ENCODE results near the gene EFHC1.

EFHC1 gene

DNA sequence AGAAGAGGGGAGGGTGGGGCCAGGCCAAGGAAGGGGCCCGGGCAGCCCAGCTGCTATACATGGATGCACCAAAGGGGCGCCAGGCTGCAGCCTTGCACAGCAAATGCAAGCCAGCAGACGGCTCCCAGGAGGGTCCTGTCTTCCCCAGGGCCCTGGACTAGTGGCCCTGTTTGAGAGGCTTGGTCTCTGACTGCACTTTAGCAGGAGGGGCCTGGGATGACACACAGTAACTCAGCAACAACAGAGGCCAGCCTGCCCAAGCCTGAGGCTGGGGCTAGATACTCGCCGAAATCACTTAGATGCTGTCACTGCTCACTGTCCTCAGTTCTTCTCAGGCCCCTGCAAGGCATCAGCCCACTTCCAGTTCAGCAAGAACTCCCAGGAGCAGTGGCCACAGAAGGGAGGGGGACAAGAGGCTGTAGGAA lies 83.2 kb downstream of the EFHC1 start:
- DNase-seq (ENCODE audit: low spot score), result no peak

DNA sequence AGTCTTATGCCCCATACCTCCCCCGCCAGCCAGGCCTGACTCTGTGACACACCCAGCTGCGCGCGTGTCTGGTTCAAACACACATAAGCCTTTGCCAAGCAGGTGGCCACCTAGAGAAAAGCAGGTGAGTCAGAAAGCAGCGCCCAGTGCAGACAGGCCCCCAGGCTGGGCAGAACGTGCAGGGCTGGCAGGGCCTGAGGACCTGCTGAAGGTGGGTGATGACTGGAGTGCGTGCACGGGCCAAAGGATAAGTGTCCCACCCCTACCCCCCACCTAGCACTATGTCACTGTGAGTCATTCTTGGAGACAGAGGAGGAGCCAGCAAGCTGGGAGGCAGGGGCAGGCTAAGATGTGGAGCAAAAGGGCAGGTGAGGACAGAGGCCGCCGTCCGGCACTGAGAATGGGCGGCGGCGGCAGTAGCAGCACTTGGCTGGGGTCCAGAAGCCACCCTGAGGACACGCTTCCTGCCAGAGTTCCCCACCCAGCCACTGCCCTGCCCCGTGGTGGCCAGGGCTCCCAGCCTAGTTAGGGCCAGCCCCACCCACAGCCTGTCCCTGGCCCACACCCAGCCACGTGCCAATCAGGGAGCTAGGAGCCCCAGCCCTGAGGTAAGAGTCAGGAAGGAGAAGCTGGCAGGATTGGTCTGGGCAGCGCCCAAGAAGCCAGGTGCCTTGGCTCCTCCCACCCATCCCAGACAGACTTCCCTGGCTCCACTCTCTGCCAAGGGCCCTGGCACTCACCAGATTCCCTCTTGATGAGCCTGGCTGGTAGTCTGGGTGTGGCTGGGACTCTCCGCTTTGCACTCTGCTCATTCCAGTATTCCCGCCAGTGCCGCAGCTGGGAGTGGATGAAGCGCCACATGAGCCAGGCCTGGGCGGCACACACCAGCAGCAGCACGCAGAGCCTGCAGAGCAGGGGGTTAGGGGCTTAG lies 84.0 kb downstream of the EFHC1 start:
- DNase-seq (ENCODE audit: low spot score), result peak; percentile 94

DNA sequence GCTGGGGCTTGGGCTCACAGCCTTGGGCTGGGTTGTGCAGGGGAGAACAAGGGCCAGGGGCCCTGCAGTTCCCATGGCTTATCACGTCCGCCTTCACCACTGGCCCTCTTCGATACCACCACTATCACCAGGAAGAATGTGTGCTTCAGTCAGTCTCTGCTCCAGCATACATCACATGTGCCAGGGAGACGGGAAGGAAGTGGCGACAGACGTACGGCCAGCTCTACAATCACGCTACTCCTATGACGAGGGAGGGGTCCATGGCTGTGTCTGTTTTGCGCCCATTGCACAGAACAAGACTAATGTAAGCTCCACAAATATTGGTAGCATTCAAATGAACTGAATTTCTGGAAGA lies 84.6 kb downstream of the EFHC1 start:
- no peak for DNase-seq (ENCODE audit: low spot score)

DNA sequence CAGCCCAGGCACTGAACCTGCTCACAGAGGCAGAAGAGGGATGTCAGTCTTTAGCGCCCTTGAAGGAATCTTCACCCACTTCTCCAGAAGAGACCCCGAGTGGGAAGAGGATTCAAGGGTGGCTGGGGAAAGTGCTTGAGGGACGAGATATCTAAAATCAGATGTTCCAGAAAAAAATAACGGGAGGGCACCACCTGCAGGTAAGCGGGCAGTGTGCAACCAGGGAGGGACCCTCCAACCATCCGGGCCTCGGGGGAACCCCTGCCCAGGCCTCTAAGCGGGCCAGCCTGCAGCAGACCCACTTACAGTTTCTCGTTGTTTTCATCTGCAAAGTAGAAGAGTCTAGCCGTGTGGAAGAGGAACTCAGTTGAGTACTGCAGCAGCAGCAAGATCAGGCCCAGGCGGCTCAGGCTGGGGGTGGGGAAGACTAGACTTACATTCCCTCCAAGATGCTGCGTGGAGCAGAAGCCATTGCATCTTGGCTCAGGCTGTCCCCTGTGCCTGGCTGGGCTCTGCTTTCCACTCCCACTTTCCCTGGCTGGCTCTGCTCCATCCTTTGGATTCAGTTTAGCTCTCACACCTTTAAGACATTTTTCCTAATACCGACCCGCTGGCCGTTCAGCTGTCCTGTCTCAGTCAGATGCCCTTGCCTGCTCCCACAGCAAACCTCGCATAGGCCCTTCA lies 85.7 kb downstream of the EFHC1 start:
- DNase-seq (ENCODE audit: low spot score), result no peak

DNA sequence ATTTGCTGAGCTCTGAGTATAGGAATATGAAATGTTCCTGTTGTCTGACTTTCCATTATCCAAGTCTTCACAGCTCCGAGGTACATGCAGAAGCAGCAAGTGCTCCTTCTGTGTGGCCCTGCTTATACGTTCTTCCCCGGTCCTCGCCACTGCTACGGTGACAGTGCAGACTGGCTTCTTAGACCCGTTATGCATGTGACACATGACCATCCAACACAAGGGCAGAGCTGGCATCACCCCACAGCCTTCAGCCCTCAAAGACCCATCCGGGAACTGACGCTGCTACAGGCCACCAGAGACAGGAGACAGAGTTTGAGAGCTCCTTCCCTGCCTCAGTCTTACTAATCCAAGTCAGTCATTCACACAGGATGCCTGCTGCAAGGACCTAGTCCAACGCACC lies 86.3 kb downstream of the EFHC1 start:
- no peak for DNase-seq (ENCODE audit: low spot score)

DNA sequence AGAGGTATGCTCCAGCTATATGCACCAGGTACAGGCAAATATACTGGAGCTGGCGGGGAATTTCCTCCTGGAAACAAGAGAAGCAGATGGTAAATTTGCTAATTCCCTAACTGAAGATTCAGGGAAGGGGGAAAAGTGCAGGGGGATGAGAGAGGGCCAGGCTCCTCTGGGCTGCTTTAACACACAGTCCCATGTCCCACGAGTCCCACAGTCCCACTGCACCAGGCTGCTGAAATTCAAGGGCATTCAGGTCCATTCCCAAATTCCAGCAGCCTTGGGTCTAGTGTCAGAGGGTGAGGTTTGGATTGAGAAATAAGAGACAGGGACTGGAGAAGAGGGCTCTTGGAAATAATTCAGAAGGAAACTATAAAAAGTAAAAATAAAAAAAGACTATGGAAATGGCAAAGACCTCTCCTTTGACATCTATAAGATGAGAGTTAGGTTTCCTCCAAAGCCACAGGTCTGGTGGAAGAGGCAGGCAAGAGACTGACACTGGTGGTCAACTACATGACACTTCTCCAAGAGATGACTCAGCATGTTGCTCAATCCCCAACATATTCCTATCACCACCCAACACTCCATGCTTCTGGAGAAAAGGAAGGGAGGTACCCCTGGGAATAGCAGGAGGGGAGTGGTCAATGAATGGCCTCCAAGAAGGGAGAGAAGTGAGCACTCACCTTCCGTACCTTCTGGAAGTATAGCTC lies 87.6 kb downstream of the EFHC1 start:
- no peak for DNase-seq (ENCODE audit: low spot score)

DNA sequence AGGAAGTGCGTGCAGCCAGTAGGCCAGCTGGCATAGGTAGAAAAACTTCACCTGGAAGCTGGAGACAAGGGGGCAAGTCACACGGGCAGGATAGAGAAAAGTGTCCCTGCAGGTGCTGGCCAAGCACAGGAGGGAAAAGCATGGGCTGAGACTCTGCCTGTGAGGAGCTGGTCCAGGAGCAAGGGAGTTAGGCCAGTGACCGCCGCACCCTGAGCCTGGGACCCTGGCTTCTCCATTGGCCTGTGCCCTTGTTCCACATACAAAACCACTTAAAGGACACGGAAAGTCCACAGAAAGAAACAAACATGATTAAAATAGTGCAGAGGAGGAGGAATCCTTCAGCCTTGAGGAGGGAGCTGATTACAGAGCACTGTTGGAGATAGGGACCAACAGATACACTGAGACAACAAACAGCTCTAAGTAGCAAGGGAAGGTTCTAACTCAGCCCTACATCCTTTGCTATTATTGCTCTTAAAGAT lies 88.2 kb downstream of the EFHC1 start:
- DNase-seq (ENCODE audit: low spot score), result no peak

DNA sequence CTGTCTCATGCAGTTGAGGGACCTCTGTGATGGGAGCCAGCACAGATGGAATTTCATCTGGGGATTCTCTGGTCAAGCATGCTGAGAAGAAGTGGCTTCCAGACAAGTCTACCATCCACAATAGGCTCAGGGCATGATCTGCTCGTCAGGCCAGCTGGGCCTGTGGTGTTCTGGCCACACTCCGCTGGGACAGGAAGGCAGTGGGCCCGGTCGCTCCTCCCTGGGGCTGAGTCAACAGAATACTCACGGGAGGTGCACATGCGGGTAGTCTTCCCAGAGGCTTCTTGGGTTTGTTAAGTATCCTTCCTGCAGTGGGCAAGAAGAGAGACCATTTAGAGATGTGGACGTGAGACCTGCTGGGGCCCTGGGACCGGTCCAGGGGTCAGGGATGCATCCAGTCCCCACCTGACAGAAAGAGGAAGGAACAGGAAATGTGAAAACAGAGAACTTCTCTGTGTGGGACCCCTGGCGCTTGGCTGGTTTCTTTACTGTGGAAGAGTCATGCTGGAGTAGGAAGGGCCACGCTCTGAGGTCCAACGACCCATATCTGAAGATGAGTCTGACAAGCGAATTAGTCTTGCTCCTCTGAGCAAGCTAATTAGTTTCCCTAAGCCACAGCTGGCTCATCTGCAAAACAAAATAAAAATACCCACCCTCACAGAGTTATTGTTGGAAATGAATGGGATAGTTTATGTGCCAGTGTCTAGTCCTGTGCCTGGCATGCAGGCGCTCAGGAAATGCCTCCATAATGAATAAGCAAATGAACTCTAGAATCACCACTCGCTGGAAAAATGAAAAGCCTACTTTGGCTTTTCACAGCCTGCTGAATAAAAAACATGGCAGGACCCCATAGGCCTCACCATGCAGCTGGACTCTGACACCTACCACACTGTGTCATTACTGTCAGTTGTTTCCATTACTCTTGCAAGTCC lies 89.4 kb downstream of the EFHC1 start:
- no peak for DNase-seq (ENCODE audit: low spot score)

DNA sequence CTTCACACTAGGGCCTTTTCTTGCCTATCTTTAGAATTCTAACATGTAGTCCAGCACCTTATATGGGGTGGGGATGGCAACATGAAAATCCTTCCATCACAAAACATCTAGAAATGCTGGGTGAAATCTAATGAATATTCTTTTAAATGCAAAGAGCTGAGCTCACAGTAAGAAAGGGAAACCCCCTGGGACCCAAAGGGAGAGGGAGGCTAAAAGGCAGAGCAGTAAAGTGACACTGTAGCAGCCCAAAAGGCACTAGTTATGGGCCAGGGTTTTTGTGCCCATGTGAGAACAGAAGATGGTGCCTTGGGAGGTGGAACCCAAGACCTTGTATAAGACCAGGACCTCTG lies 90.0 kb downstream of the EFHC1 start:
- DNase-seq (ENCODE audit: low spot score), result no peak

DNA sequence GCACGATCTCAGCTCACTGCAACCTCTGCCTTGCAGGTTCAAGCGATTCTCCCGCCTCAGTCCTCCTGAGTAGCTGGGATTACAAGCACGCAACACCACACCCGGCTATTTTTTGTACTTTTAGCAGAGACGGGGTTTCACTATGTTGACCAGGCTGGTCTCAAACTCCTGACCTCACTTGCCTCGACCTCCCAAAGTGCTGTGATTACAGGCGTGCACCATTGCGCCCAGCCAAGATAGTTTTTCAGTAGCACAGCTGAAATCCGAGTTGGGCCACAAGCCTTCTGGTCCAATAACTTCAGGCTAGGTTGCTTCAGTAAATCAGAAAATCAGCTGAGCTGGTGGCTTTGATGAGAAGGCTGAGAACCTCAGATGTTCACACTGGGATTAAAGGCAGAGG lies 91.0 kb downstream of the EFHC1 start:
- no peak for DNase-seq (ENCODE audit: low spot score)

DNA sequence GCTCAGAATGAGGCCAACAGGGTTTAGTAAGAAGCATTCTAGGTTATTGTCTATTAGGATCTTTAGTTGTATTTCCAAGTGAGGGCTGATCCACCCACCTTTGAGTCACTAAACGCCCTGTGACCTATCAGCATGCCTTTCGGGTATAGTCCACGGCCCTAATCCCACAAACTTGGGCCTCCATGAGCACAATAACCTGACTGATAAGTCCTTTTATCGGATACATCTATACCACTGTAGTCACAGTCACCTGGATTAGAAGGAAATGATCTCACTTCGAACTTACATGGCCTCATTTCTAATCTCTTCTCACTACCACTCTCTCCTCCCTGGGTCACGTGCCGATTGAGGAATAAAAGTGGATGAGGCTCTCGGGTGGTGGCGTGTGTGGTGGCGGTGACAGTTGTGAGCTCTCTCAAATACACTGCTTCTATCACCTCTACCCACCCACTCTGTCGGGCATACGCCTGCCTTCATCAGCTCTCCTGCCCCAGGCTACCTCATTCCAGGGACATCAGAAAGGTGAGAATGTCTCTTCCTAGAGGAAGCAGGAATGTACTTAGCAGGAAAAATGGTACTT lies 91.5 kb downstream of the EFHC1 start:
- DNase-seq (ENCODE audit: low spot score), result no peak

DNA sequence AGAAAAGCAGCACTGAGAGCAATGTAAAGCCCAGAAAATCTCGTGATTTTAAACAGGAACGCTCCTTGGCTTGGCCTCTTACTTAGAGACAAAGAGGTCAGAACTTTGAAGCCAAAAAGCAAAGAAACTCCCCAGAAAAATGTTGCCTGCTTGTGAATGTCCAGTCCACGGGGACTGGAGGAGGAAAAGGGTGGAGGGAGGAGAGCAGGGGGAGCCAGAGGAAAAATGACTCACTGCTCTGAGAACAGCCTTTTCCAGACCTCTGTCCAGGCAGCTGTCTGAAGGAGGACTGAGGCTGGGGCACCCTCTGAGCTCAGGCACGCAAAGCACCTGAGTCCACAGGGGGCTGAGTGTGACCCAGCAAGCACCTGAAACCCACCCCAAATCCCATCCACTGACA lies 92.1 kb downstream of the EFHC1 start:
- no peak for DNase-seq (ENCODE audit: low spot score)

DNA sequence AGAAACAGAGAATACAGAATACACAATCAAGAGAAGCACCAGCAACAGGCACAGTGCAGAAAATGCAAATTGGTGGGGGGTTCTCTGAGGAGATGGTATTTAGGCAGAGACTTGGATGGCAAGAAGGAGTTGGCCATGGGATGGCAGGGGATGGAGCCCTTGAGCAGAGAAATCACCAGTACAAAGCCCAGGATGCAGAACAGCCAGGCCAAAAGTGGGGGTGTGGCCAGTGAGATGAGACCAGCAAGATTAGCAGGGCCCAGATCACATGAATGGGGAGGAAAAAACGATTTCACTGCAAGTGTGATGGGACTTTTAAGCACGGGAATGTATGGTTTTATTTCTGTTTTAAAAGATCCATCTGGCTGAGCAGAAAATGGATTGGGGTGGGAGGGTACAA lies 93.3 kb downstream of the EFHC1 start:
- no peak for DNase-seq (ENCODE audit: low spot score)

DNA sequence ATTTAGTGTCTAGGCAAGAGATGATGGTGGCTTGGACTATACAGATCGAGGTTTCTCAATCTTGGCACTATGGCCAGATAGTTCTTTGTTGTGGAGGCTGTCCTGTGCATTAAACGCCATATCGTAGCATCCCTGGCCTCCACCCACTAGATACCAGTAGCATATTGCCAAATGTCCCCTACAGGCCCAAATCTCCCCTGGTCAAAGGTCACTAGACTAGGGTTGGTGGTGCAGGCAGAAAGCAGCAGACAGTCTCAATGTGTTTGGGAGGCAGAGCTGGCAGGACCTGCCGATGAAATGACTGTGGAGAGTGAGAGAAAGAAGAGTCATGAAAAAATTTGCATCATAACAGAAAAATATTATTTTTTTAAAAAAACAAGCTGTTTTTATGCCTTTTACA lies 93.8 kb downstream of the EFHC1 start:
- no peak for DNase-seq (ENCODE audit: low spot score)

DNA sequence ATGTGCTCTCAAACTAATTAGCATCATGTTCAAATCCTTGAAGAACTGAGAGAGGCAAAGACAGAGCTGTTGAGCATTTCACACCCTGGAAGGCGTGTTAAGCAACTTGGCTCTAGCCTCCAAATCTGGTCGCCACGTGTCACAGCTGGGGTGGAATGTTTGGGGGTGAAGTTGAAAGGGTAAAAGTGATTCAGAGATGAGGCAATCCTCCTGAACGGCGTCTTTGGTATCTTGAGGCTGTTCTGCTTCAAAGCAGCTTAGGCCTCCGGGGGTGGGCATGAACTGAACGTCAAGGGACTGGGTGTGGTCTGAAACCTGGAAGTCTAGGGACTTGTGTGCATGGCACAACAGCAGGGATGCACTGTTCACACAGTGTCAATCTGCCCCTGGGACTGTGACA lies 94.4 kb downstream of the EFHC1 start:
- no peak for DNase-seq (ENCODE audit: low spot score)

DNA sequence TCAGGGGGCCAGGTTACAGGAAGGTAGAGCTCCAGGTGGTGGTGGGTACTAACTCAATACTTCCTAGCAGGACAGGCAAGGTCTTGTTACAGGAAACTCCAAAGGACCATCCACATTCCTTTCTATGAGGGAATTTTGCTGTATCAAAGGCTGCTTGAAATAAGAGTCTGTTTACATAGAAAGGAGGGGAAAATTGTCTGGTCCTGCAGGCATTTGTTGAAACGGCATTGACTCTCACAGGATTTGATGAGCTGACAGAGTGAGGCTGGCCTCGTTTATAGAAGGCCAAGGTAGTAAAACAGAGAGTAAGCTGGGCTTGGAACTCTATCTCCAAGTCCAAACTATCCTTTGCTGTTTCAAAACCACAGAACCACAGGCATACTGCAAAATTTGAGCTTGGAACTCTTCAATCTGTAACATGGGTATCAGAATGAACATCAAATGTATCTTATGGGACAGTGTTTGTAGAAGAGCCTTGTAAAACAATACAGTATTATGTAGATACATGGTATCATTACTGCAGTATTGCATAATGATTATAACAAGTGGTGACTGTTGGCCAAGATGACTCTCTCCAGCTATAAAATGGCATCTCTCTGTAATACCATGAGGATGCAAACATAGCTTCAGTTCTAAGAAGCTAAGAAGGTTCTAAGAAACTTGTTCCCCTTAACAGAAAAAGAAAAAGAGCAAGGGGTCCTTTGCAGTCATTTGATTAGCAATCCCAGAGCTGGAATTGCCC lies 95.2 kb downstream of the EFHC1 start:
- no peak for DNase-seq (ENCODE audit: low spot score)

DNA sequence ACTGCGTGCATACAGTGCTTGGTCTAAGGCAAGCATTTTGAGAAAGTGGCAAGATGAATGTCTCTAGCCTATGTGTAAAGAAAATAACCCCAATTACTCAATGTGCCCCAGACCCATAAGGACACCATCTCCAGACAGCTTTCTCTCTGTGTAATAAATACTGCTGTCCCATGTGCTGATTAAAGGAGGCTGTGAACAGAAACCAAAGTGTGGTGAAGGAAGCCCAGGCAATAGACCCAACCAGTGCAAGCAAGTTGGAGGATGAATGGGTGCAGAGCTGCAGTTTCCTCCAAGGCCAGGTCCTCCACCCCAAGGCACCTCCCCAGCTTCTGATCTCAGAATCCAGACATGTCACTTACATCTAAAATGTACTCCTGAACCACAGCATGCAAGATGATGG lies 96.1 kb downstream of the EFHC1 start:
- no peak for DNase-seq (ENCODE audit: low spot score)

DNA sequence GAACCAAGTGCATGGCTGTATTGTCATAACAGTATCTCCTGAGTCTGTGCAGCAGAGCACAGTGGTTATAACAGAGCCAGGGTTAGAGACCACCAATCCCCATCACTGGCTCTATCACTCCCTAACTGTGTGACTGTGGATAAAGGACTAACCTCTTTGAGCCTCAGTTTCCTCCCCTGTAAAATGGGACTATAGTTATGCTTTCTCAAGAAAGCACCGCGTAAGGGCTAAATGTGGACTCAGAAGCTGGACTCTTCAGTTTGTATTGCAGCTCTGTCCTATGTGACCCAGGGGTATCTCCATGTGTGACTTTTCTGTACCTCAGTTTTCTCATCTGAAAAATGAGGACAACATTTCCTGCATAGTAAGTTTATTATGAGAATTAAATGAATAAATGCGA lies 96.8 kb downstream of the EFHC1 start:
- no peak for DNase-seq (ENCODE audit: low spot score)

DNA sequence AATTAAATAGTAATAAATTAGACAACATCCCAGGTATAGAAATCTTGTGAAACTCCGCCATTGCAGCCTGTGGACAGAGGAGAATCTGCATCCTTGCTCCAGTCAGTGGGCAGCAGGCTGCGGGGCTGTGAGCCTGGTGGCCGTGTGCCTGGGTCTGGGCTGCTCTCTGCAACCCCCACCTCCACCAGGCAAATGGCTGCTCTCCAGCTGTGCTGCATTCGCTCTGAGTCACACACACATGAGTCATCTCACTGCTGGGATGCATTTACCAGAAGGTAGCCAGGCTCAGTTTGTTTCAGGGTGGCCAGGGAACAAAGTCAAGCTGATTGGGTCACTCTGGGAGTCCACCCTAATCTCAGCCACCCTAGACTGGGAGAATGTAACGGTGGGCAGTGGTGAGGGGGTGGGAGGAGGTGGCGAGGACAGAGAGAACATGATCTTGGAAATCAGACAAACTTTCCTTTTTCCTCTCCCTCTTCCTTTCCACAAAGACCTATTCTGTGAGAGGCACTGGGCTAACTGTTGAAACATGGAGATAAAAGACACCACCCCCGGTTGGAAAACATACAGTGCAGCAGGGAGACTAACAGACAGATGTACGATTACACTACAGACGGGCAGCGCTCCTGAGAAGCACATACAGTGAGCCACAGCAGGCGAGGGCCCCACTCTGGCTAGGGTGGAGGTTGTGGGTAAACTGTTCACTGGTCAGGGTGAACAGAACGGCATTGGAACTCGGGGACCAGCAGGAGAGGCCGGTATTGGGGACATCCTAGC lies 97.5 kb downstream of the EFHC1 start:
- DNase-seq (ENCODE audit: low spot score), result peak; percentile 43
